ENCODE data around the gene POLD3.
"Not testable (repeated sequence)": the region's sequence is repeated elsewhere in the genome, so short reads cannot be mapped to it uniquely, and the experiment has no call there.

POLD3 gene

DNA sequence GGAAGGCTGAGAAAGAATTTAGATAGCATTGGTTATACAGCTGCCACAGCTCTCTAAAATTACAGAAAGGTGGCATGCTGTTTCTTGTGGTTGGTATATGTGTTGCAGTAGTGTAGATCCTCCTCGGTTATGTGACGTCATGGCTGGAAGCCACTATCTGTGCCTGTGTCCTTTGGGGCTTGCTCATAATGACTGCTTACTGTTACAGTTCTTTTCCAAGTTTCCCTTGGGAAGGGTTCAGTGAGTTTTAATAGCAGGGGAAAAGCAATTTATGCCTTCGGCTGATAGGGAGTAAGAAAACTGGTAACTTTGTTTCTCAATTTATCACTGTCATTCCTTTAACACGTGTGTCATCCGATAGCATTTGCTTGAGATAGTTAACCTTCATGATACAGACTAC, 47.2 kb downstream of the POLD3 start:
- no peak overlapping the region for H3K4me3 Mint-ChIP-seq
- peaks cover 15% of the 10 kb centered on the region for H3K4me1 Mint-ChIP-seq (ENCODE audit: low read depth)
- no peaks in the 10 kb centered on the region for H3K27me3 Mint-ChIP-seq
- no peaks in the 10 kb centered on the region for H3K9me3 Mint-ChIP-seq
- H3K36me3 Mint-ChIP-seq (ENCODE audit: low read depth) = peaks cover 90% of the 10 kb centered on the region
- no peak overlapping the region for H3K27ac Mint-ChIP-seq

DNA sequence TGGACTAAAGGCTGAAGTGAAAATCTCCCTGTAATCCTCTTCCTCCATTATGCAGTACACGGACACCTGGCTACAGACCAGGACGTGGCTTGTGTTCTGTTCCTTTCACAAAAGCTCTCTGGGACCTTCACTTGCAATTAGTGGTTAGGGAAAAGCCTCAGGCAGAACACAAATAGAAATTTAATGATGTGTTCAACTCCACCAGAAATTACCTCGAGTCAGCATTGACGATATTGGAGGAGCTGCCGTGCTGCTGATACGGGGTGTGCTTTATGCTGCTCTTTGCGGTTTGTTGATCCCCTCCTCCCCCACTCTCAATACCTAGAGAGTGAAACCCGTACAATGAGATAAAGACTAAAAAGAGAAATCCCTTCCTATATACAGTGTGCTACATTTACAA, 48.9 kb downstream of the POLD3 start:
- H3K36me3 Mint-ChIP-seq (ENCODE audit: low read depth) = peaks cover 86% of the 10 kb centered on the region
- H3K4me1 Mint-ChIP-seq (ENCODE audit: low read depth) = peaks cover 8% of the 10 kb centered on the region
- H3K27ac Mint-ChIP-seq = no peak overlapping the region
- no peaks in the 10 kb centered on the region for H3K9me3 Mint-ChIP-seq
- H3K4me3 Mint-ChIP-seq = no peak overlapping the region
- no peaks in the 10 kb centered on the region for H3K27me3 Mint-ChIP-seq

DNA sequence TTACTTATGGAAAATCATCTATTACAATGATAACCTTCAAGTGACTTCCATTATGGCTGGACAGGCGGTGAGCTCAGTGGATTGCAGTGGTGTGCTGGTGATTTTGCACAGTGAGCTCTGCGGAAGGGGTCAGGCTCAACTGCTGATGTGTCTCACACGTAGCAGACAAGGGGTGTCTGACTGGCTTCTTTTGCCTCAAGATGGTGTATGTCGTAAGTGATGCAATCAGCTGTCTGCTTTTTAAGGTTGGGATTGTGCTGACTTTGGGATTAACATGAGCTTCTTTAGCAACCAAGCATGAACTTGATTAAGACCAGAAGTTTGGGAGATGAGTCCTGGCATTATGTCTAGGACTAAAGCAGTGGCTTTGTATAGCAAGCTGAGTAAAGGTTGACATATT, 49.5 kb downstream of the POLD3 start:
- Mint-ChIP-seq H3K36me3 (ENCODE audit: low read depth) (peaks cover 83% of the 10 kb centered on the region), H3K4me3 (no peak overlapping the region), H3K27ac (no peak overlapping the region), H3K27me3 (no peaks in the 10 kb centered on the region), H3K4me1 (ENCODE audit: low read depth) (peaks cover 1% of the 10 kb centered on the region), H3K9me3 (no peaks in the 10 kb centered on the region)

DNA sequence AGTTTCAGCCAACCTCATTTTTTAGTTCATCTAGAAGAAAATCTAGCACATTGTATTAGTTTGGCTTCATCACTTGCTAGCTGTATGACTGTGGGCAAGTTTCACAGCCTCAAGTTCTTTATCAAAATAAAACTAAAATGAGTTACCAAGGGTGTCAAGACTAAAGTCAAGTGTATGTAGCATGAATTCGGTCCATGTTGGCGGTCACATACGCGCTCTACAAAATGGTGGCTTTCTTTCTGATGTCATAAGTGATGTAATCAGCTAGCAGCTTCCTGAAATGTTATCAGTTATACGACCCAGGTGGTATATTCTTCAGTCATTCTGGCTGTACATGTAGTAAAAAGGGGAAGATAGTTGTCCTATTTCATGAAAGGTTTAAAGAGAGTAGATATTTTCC, 50.5 kb downstream of the POLD3 start:
- Mint-ChIP-seq H3K27ac (no peak overlapping the region), H3K4me3 (no peak overlapping the region), H3K27me3 (no peaks in the 10 kb centered on the region), H3K9me3 (no peaks in the 10 kb centered on the region), H3K4me1 (ENCODE audit: low read depth) (no peaks in the 10 kb centered on the region), H3K36me3 (ENCODE audit: low read depth) (peaks cover 75% of the 10 kb centered on the region)

DNA sequence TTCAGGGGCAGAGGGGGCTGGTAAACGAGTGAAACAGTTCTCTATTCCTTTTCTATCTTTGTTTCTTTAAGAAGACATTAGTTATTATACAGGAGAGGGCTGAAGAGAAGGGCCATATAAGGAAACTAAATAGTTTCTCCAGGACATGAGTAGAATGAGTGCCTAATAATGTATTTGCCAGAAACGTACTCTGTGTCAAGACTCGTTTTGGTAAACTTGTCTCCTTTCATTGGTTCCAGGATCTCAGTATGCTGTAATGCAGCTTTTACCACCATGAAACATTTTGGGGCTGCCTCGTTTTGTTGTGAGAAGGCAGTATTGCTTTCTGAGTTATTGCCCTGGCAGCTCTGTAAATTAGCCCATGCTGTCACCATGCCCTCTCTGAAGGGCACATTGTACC, 51.7 kb downstream of the POLD3 start:
- Mint-ChIP-seq H3K36me3 (ENCODE audit: low read depth) (peaks cover 73% of the 10 kb centered on the region), H3K27me3 (no peaks in the 10 kb centered on the region), H3K4me1 (ENCODE audit: low read depth) (no peaks in the 10 kb centered on the region), H3K9me3 (no peaks in the 10 kb centered on the region), H3K27ac (no peak overlapping the region), H3K4me3 (no peak overlapping the region)

DNA sequence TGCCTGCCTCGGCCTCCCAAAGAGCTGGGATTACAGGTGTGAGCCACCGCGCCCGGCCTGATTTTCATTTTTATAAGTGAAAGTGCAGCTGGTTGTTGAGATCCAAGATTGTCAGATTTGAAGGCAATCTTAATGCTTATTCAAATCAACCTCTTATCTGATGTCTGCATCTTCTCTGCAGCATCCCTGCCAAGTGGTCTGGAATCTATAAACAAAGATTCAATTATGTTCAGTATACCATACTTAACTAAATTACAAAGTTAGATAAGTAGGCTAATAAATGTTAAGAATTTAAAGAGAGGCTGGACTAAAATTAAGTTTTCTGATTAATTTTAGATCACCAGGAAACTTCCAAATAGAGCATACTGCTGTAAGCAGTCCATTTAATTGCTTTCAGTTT, 53.8 kb downstream of the POLD3 start:
- Mint-ChIP-seq H3K27ac (no peak overlapping the region), H3K36me3 (ENCODE audit: low read depth) (peaks cover 71% of the 10 kb centered on the region), H3K4me1 (ENCODE audit: low read depth) (no peaks in the 10 kb centered on the region), H3K27me3 (no peaks in the 10 kb centered on the region), H3K4me3 (no peak overlapping the region), H3K9me3 (no peaks in the 10 kb centered on the region)

DNA sequence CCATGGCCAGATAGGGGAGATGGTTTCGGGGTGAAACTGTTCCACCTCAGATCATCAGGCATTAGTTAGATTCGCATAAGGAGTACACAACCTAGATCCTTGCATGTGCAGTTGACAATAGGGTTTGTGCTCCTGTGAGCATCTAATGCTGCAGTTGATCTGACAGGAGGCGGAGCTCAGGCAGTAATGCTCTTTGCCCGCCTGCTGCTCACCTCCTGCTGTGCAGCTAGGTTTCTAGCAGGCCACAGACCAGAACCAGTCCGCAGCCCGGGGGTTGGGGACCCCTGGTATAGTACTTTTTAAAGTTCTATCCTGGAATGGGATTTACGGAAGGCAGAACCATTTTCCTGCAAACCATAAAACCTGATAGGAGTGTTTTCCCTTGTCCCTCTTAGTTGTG, 54.6 kb downstream of the POLD3 start:
- Mint-ChIP-seq H3K4me1 (ENCODE audit: low read depth) (no peaks in the 10 kb centered on the region), H3K36me3 (ENCODE audit: low read depth) (peaks cover 70% of the 10 kb centered on the region), H3K9me3 (no peaks in the 10 kb centered on the region), H3K27me3 (no peaks in the 10 kb centered on the region), H3K27ac (no peak overlapping the region), H3K4me3 (no peak overlapping the region)

DNA sequence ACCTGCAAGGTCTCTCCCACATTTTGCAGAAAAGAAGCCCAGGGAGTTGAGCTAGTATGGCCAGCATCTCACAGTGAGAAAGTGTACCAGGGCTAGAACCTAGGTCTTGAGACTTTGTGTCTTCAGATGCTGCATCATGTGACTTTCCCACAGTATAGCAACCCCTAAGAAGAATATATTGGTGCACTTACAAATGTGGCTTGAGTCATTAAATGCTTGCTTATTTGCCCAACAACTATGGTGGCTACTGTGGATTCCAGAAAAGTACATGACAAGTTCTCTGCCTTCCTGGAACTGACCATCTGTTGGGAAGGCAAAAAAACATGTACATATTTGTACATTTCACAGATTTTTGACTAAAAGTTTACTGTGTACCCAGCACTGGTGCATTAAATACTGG, 55.0 kb downstream of the POLD3 start:
- H3K4me1 Mint-ChIP-seq (ENCODE audit: low read depth) = no peaks in the 10 kb centered on the region
- peaks cover 68% of the 10 kb centered on the region for H3K36me3 Mint-ChIP-seq (ENCODE audit: low read depth)

DNA sequence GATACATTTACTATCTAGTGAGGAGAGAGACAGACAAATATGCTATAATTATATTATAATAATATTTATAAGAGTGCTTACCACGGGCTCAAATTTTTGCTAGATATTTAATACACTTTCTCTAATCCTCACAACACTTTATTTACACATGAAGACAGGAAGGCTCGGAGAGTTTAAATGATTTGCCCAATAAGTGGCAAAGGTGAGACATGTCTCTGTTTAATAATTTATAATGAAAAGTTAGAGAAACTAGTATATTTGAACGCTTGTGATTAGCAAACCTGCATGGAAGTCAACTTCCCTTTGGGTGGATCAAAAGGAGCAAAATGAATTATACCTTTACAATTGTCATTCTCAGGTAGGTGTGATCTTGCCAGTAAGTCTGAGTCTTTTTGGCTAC, 55.4 kb downstream of the POLD3 start:
- no peaks in the 10 kb centered on the region for H3K9me3 Mint-ChIP-seq
- H3K4me1 Mint-ChIP-seq (ENCODE audit: low read depth) = no peaks in the 10 kb centered on the region
- no peaks in the 10 kb centered on the region for H3K27me3 Mint-ChIP-seq

More for the DNA sequence above, 55.0 kb downstream of the POLD3 start:
- no peak overlapping the region for H3K27ac Mint-ChIP-seq
- H3K9me3 Mint-ChIP-seq = no peaks in the 10 kb centered on the region
- H3K4me3 Mint-ChIP-seq = no peak overlapping the region
- no peaks in the 10 kb centered on the region for H3K27me3 Mint-ChIP-seq

DNA sequence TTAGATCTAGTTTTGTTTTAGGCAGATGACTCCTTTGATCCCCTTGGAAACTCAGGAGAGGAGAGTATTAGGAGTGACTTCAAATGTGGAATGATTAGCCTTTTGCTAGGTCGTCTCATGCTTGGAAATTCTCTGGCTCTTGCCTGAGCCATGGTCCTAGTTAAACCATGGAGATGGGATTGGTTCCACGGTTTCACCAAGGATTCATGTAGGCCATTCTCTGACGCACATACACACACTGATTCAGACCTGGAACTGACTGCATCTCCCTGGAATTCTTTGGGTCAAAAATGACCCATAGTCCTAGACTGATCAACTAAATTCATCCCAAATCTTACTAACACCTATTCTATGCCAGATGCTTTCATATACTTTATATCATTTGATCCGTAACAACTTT, 56.5 kb downstream of the POLD3 start:
- Mint-ChIP-seq H3K27me3 (no peaks in the 10 kb centered on the region), H3K4me3 (no peak overlapping the region), H3K36me3 (ENCODE audit: low read depth) (peaks cover 71% of the 10 kb centered on the region), H3K27ac (no peak overlapping the region), H3K4me1 (ENCODE audit: low read depth) (no peaks in the 10 kb centered on the region), H3K9me3 (no peaks in the 10 kb centered on the region)

More for the DNA sequence above, 55.4 kb downstream of the POLD3 start:
- no peak overlapping the region for H3K27ac Mint-ChIP-seq
- no peak overlapping the region for H3K4me3 Mint-ChIP-seq
- H3K36me3 Mint-ChIP-seq (ENCODE audit: low read depth) = peaks cover 68% of the 10 kb centered on the region

DNA sequence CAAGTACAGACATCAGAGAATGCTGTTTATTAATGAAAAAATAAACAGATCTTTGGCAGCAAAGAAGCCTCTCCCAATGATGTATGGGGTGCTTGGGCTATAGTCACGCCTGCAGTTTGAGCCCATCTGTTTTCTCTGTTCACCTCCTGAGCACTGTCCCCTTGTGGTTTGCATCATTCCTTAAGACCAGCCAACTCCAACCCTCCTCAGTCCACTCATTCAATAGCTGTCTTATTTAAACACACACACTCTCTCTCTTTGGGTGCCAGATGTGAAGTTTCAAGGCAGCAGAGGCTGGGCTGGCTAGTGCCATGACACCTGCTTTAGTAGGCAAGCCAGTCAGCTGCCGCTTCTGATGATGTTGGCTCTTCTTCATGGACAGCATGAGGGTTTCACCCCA, 58.1 kb downstream of the POLD3 start:
- Mint-ChIP-seq H3K4me1 (ENCODE audit: low read depth) (no peaks in the 10 kb centered on the region), H3K4me3 (no peak overlapping the region), H3K27ac (no peak overlapping the region)

DNA sequence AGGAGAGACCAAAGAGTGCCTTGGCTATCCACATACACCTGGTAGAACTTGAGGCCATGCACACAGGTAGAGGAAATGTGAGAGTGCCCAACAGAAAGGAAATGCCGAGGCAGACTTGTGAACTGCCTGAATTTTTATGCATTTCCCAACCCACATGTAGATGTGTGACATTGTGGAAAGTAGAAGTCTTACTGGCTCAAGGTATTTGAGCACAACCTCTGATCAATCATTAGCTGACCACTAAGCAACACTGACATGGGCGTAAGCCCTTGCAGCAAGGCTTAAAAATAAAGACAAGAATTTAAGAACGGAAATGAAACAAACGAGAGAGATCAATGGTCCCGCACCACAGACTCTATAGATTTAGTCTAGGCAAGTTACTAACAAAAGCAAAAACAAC, 62.6 kb downstream of the POLD3 start:
- Mint-ChIP-seq H3K27ac (no peak overlapping the region), H3K9me3 (peaks cover 7% of the 10 kb centered on the region), H3K4me3 (no peak overlapping the region), H3K27me3 (no peaks in the 10 kb centered on the region), H3K4me1 (ENCODE audit: low read depth) (no peaks in the 10 kb centered on the region), H3K36me3 (ENCODE audit: low read depth) (peaks cover 81% of the 10 kb centered on the region)

More for the DNA sequence above, 58.1 kb downstream of the POLD3 start:
- Mint-ChIP-seq H3K9me3 (no peaks in the 10 kb centered on the region), H3K36me3 (ENCODE audit: low read depth) (peaks cover 73% of the 10 kb centered on the region), H3K27me3 (no peaks in the 10 kb centered on the region)

DNA sequence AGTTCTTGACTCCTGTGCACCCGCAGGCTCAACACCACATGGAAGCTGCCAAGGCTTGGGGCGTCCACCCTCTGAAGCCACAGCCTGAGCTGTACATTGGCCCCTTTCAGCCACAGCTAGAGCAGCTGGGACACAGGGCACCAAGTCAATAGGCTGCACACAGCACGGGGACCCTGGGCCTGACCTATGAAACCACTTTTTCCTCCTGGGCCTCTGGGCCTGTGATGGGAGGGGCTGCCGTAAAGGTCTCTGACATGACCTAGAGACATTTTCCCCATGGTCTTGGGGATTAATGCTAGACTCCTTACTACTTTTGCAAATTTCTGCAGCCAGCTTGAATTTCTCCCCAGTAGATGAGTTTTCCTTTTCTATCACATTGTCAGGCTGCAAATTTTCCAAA, 66.7 kb downstream of the POLD3 start:
- H3K4me3 Mint-ChIP-seq; H3K4me1 Mint-ChIP-seq (ENCODE audit: low read depth); H3K27ac Mint-ChIP-seq; H3K9me3 Mint-ChIP-seq; H3K27me3 Mint-ChIP-seq: not testable (repeated sequence)
- H3K36me3 Mint-ChIP-seq (ENCODE audit: low read depth) = peaks cover 63% of the 10 kb centered on the region

DNA sequence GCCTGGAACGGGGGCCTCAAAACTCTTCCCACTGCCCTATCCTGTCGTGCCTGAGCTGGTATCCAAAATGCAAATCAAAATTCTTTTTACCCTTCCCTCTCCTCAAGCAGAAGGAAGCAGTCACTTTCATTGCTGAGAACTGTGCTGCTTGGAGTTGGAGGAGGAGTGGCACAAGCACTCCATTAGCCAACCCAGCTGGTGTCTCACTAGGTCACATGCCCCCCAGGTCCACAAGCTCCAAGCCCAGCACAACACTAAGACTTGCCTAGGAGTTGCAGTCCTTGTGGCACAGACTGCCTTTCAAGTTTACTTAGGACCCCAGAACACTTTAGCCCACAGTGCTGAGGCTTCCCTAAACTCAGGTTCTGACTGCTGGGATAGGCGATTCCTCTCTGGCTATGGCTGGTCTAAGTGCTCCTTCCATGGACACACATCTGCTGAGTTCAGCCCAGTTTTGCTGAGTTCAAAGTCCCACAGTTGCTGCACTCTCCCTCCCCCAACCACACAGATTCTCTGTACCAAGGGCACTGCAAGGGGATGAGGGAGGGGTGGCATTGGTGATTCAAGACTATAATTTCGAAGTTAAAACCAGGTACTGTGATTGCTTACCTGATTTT, 70.2 kb downstream of the POLD3 start:
- Mint-ChIP-seq H3K36me3 (ENCODE audit: low read depth) (peaks cover 36% of the 10 kb centered on the region), H3K9me3 (peaks cover 7% of the 10 kb centered on the region), H3K27me3 (no peaks in the 10 kb centered on the region), H3K27ac (no peak overlapping the region), H3K4me3 (no peak overlapping the region), H3K4me1 (ENCODE audit: low read depth) (no peaks in the 10 kb centered on the region)

DNA sequence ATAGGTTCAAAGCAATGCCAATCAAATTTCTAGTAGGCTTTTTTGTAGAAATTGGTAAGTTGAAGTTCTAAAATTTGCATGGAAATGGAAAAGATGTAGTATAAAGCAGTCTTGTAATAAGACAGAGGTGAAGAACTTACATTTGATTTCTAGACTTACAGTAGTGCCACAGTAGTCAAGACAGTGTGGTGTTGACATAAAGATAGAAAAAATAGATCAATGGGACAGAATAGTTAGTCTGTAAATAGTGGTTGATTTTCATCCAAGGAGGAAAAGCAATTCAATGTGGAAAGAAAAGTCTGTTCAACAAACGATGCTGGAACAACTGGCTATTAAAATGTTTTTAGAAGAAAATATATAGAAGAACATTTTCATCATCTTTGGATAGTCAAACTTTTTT, 70.9 kb downstream of the POLD3 start:
- Mint-ChIP-seq H3K27me3 (no peaks in the 10 kb centered on the region), H3K4me3 (no peak overlapping the region), H3K4me1 (ENCODE audit: low read depth) (no peaks in the 10 kb centered on the region), H3K9me3 (peaks cover 7% of the 10 kb centered on the region), H3K27ac (no peak overlapping the region), H3K36me3 (ENCODE audit: low read depth) (peaks cover 30% of the 10 kb centered on the region)
